HG03558 (cell line): ENCODE measurements around the gene LPAR3.

Source experiments
- ATAC-seq: cut with Tn5 transposase; IDR thresholded peaks from one replicate; pipeline ENCODE4 v1.9.1; 2021; ENCODE audit warnings: moderate number of reproducible peaks; ENCODE audit not compliant: unreplicated experiment; ENCODE audit errors: extremely low read depth

Gene LPAR3

DNA sequence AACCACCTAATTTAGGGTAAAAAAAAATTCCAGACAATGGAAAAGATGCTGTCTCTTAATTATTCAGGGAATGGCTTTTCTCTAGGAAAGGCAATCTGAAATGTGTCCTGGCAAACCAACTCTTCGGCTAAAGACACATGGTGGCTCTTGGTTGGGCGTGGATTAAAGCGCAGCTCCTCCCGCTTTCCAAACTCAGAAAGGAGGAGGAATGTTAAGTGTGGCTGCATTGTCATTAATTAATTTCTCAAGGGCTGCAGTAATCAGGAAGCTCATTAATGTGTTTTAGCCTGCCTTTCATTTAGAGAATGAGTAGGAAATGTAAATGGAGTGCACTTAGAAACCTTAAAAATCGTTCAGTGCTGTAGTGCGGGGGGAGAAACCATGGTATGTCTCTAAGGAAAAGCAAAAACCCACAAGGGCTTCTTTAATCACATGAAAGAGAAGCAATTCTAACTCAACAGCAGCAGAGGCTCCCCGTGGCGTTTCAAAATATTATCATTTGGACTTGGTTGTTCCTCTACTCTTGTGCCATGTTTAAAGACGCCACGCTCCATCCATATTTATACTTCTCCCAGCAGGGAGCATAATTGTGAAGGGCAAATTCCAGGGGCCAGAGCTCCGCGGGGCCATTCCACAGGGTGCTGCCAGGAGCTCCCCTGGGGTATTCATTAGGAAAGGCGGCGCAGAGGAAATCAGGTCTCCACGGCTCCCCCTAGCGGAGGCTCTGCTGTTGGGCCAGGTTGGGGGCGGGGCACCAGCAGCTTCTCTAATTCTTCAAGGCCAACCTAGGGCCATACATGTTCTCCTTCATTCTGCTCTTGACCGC, 110.8 kb downstream of the LPAR3 start:
- peak; percentile 56 for ATAC-seq

- ATAC-seq, result no peak
Observed at GRCh38 chr1:84780000-84780716, 112.8 kb downstream of the LPAR3 start.

DNA sequence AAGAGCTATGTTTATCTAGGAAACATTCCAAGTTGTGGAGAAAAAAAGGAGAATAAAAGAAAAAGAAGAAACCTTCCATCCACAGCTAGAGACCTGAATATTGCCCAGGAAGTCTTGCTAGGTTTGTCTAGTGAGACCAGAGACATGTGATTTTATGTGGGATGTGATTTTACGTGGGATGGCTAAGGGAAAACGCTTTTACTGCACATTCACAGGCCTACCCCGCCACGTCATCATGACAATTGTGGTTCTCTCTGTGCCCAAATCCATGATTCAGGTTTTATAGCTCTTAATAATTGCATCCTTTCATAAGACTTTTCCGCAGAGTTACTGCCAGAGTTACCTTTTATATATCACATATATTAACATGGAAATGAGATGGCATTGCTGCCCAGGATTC, 116.4 kb downstream of the LPAR3 start:
- no peak for ATAC-seq

- no peak for ATAC-seq
Observed at GRCh38 chr1:84775535-84775920, 117.5 kb downstream of the LPAR3 start.

- ATAC-seq, result no peak
Observed at GRCh38 chr1:84774669-84775534, 118.1 kb downstream of the LPAR3 start.

DNA sequence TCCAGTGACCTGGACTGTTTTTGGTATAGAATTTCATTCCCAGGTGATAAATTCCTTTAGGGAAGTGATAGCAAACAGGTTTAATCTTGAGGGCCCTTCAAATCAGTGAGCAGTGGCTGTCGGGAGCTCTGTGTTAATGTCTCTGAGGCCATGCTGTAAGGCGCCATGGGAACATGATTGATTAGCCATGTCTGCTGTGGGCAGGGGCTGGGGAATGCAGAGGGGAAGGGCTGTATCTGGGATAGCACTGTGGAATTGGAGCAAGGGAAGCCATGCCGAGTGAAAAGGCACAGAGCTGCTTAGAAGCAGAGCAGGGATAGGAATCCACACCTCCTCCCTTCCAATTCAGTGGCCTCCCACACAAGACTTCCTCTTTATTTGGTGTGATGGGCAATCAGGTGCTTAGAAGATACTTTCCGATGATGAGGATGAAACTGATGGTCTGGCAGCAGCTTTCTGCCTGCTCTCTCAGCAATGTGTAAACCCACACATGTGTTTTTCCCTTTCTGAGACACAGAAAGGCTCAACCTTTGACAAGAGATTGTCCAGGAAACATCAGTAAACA, 119.0 kb downstream of the LPAR3 start:
- ATAC-seq, result no peak

DNA sequence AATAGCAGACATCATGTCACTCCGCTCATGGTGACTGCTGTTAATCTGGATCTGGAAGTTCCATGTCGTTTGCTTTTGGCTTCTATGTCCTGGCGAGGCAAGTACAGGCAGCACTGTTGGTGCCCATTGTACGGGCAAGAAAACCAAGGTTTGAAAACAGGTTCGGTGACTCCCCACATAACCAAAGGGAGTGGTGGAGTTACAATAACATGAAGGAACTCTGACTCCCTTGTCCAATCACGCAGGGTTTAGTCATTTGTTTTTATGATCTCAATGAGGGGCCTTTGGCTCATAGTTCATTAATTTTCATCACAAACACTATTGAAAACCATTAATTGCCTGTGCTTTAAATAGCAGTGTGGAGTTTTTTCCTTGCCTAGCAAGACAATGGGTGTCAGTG, 119.8 kb downstream of the LPAR3 start:
- no peak for ATAC-seq

DNA sequence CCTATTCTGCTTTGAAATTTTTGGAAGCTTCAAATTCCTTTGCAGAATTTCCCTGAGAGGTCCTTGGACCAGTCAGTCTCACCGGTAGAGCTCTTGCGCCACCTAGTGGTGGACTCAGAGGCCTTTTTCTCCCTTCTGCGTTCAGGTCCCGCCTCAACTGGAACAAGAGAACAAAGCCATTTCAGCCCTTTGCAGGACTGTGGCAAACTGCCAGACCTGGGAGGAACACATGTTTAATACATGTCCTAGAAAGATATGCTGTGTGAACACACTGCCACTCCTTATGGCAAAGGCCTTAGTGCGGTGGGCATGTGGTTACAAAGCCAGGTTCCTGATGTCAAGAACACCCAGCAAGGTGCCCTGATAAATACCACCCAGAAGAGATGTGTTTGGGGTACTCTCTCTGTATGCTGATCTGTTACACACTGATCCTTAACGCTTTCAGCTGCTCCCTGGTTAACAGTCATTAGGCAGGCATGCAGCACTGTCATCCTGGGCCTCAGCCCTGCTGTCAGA, 120.5 kb downstream of the LPAR3 start:
- no peak for ATAC-seq

DNA sequence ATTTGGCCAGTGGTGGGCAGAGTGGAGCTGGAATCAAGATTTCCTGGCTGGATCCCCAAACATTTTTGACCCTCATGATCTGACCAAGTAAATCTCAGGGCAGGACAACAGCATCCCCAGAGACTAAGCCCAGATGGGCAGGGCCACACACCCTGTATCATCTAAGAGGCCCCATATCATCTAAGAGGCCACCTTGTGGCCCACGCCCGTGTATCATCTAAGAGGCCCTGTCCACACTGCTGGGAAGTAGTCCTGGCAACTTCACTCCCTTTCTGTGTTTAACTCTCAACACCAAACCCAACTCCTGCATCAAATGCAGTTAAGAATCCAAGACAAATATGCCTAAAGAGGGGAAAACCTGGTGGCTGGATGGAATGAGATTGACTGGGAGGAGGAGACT, 121.1 kb downstream of the LPAR3 start:
- no peak for ATAC-seq

DNA sequence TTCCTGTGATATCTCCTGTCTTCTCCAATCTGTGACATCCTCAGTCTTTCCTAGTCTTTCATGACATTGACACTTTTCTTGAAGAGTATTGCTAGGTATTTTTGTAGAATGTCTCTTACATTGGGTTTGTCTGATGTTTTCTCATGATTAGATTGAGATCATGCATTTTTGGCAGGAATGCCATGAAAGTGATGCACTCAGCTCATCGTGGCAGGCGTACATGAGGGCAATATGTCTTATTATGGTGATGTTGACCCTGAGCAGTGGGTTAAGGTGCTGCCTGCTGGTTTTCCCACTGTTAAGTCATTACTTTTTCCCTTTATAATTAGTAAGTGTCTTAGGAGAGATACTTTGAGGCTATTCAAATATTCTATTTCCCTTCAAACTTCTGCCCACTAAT, 122.5 kb downstream of the LPAR3 start:
- no peak for ATAC-seq

DNA sequence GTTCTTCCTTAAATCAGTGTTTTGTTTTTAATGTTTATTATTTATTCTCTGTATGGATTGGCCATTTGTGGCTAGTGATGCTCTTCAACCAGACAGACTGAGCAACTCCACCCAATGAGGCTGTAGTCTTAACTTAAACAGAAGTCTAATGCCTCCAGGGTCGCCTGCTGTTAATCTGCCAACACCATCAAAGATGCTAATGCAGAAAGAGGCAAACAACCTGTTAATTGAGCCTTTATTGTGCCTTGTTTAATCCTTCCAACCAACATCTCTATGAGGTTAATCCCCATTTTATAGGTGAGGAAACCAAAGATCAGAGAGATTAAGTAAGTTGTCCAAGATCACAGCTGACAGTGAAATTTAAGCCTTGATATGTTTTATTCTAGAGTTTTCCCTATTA, 123.4 kb downstream of the LPAR3 start:
- ATAC-seq, result no peak

- no peak for ATAC-seq
Observed at GRCh38 chr1:84768634-84769033, 124.4 kb downstream of the LPAR3 start.

GRCh38 chr1:84763912-84764680, 128.9 kb downstream of the LPAR3 start:
- ATAC-seq, result no peak

DNA sequence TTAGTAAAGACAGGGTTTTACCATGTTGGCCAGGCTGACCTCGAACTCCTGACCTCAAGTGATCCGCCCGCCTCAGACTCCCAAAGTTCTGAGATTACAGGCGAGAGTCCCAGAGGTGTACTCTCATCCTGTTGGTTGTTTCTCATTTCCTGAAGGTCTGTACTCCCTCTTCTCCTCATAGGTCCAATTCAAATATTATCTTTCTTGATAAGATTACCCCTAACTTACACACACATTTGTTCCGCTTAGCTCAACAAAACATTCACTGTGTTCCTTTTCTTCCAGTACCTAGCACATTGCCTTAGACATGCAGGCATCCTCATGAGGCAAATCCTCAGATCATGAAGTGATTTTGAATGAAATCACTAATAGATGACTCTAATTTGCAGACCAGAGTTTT, 130.3 kb downstream of the LPAR3 start:
- no peak for ATAC-seq
